Measurements from ENCODE around the gene IFNG.

Gene IFNG

DNA sequence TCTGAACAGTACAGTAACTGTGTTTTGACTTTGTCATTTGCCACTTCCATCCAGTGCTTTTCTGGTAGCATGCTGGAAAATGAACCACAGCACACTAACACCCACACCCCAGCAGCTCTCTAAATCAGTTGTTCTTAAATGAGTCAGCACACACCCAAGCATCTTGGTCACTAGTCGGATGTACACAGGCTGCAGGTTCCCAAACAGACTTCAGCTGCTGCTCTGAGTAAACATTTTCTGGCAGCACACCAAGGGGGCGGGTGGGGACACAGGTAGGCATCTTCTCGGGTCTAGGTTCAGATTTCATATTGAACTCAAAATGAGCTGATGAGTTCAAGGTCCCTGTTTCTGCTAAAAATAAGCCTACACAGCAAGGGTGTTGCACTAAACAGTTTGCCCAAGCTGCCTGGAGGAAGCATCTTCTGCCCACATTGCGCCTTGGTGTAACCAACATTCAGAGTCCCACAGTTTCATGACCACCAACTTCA lies 39.8 kb downstream of the IFNG start:
- peak overlapping the region in 2 of 21 experiments; percentile 71 to 82 for H3K27ac ChIP-seq
- H3K4me3 ChIP-seq: no peak overlapping the region

DNA sequence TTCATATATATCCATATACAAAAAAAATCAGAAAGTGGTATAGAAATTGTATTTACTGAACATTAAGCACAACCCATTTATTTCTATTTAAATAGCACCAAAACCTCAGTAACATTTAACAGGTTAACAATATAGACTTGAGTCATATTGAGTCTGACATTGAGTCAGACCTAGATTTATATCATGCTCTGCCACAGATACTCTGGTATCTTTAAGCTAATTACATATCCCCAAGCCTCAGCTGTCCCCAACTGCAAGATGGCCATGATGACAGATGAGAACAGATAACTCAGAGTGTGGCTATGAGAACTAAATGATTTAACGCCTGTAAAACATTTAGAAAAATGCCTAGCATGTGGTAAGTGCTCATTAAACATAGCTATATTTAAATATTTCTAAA lies 40.3 kb downstream of the IFNG start:
- H3K27ac ChIP-seq: peak overlapping the region in 2 of 21 experiments; percentile 71 to 82
- no peak overlapping the region for H3K4me3 ChIP-seq

- H3K4me3 ChIP-seq: no peak overlapping the region
- H3K27ac ChIP-seq: peak overlapping the region in 2 of 21 experiments; percentile 71 to 82
These were observed 41.3 kb downstream of the IFNG start for GRCh38 chr12:68118096-68118755.

DNA sequence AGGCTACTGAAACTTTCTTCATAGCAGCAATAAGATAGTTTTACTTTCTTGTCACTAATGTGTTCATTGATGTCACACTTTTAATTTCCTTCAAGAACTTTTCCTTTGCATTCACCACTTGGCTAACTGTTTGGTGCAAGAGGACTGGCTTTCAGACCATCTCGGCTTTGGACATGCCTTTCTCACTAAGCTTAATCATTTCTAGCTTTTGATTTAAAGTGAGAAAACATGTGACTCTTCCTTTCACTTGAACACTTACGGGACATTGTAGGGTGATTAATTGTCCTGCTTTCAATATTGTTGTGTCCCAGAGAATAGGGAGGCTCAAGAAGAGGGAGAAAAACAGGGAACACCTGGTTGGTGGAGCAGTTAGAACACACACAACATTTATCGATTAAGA lies 41.9 kb downstream of the IFNG start:
- Histone ChIP-seq H3K4me3 (no peak overlapping the region), H3K27ac (peak overlapping the region in 2 of 21 experiments; percentile 71 to 82)

DNA sequence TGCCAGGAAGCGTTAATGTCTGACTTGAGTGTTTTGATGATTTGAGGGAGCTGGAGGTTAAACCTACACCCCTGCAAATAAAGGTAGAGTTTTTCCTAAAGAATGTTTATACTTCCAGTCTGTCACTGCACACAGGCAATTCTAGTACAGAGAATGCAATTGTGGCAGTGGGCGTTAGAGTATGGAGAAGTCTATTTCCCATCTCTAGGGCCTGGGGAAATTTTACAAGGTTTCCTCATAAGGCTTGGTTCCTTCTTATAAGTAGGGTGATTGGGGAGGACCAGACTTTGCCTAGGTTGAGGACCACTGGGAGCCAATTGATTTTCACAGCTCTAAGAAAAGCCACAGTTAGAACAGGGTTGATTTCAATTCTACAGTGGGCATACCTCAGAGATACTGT lies 44.3 kb downstream of the IFNG start:
- peak overlapping the region in 1 of 21 experiments; percentile 10 for H3K27ac ChIP-seq

DNA sequence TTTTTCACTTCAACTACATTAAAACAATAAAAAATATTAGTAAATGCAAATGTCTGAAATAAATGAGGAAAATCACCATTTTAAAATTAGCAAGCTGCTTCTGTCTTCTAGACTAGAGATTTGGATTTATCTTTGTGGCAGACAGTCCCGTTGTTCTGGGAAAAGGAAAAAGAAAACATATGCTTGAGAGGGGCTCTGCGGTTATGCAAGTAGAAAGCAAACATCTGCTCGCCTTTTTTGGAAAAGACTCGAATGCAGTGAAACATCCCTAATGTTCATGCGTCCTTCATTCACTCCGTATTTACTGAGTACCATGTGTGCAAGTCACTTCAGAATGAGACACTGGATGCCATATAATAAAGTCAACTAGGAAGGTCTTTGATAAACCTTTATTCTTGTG lies 44.9 kb downstream of the IFNG start:
- H3K27ac ChIP-seq: no peak overlapping the region
- no peak overlapping the region for H3K4me3 ChIP-seq

More for the DNA sequence above, 44.3 kb downstream of the IFNG start:
- H3K4me3 ChIP-seq: no peak overlapping the region

DNA sequence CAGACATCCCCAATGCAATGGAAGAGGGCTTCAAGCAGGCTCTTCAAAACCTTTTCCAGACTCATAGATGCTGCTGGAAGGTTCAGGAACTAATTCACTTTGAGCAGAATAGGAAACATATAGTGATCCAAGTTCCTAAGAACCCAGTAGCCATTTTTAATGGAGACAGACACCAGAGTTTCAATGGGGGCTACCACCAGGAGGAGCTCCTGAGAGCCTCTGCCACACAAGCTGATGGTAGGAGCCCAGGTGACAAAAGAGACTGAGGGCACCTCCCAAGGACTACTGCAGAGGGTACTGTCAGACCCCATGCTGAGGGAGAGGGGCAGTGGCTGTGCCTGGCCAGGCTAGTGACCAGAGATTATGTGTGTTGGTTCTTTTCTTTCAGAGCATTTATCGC lies 45.9 kb downstream of the IFNG start:
- Histone ChIP-seq H3K4me3 (no peak overlapping the region), H3K27ac (no peak overlapping the region)

- no peak overlapping the region for H3K4me3 ChIP-seq
These were observed 47.5 kb downstream of the IFNG start for GRCh38 chr12:68111995-68112394.

DNA sequence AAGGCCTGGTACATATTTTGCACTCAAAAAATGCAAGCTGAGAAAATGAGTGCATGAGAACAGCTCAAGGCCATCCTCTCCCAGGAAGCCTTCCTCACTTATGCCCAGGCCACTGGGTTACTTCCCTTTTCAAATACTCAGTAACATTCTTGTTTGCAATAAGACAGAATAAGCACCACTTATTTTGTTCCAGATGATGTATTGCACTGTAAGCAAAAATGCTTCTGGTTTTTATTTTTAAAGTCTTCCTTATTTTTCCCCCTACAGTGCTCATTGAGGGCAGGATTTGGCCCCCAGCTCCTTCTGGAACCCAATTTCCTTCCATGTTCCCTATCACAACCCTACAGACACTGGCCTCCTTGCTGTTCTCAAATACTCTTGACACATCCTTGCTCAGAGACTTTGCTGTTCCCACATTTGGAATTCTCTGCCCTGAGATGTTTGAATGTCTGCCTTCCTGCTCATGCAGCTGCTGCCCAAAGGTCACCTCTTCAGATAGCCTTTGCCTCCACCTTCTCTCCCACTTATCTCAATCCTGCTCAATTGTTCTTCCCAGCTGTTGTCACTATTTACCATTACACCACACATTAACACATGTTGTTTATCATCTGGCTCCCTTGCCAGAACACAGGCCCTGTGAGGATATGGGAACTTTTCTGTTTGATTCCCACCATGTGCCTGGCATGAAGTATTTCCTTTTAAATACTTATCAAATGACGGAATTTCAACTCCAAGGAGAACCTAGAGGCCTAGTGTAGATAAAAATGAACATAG lies 49.9 kb downstream of the IFNG start:
- H3K4me3 ChIP-seq: no peak overlapping the region

More at GRCh38 chr12:68111995-68112394, 47.5 kb downstream of the IFNG start:
- H3K27ac ChIP-seq: no peak overlapping the region

GRCh38 chr12:68109001-68109400 lies 50.5 kb downstream of the IFNG start:
- no peak overlapping the region for H3K27ac ChIP-seq

More for the DNA sequence above, 49.9 kb downstream of the IFNG start:
- H3K27ac ChIP-seq: no peak overlapping the region

GRCh38 chr12:68106660-68107059 lies 52.9 kb downstream of the IFNG start:
- H3K27ac ChIP-seq: peak overlapping the region in 2 of 21 experiments; percentile 8 to 39
- no peak overlapping the region for H3K4me3 ChIP-seq

More at GRCh38 chr12:68109001-68109400, 50.5 kb downstream of the IFNG start:
- H3K4me3 ChIP-seq: no peak overlapping the region

DNA sequence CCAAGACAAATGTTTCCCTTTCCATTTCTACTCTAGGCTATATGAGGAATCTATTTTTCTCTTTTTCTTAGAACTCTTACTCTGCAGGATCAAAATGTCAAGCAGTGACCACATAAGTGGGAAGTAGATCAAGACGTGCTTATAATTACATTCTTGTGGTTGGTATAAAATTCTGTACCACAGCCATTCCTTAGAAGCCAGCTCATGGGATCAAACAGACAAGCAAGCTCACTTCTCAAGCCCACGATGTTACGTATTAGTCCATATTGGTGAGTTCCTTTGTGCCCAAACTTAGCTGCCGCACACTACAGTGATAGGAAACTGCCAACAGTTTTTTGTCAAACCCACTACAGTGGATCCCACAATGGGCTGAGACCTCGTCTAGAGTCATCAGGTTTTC lies 53.4 kb downstream of the IFNG start:
- Histone ChIP-seq H3K27ac (peak overlapping the region in 2 of 21 experiments; percentile 8 to 39), H3K4me3 (no peak overlapping the region)
